Uterus (tissue), 4 donors: ENCODE data around the gene MAP3K8. TPM values are rescaled to one million over a fixed set of nuclear protein-coding genes. Genes with fewer than 3 reads are reported as not detected.

Source experiments
- DNase-seq, 2 donors: peaks; one replicate each; pipeline ENCODE4 v3.0.0-alpha.2; 2019 to 2020
- H3K27ac ChIP-seq, 2 donors: fragments of 200-600 bp; sonication (generic); 1 replicate in 1 of 2; 2 replicates in 1 of 2; pipeline ENCODE4 v1.5.1; 2016 to 2018
- H3K27me3 ChIP-seq, 2 donors: fragments of 200-600 bp; sonication (generic); one replicate each; pipeline ENCODE4 v1.5.1; 2018 to 2019; ENCODE audit warnings: control low read depth in 1 of 2
- H3K36me3 ChIP-seq, 2 donors: fragments of 200-600 bp; sonication (generic); one replicate each; pipeline ENCODE4 v1.5.1; 2019; ENCODE audit warnings: control low read depth in 1 of 2
- H3K4me1 ChIP-seq, 2 donors: fragments of 200-600 bp; sonication (generic); one replicate each; pipeline ENCODE4 v1.5.1; 2018 to 2019; ENCODE audit warnings: control low read depth in 1 of 2
- H3K4me3 ChIP-seq, 2 donors: fragments of 200-600 bp; sonication (generic); 1 replicate in 1 of 2; 2 replicates in 1 of 2; pipeline ENCODE4 v1.5.1; 2018 to 2019; ENCODE audit warnings: mild to moderate bottlenecking in 1 of 2
- H3K9me3 ChIP-seq, 2 donors: fragments of 200-600 bp; sonication (generic); one replicate each; pipeline ENCODE4 v1.5.1; 2019; ENCODE audit warnings: control low read depth in 1 of 2
- POLR2A ChIP-seq, 2 donors: fragments of 450-650 bp; IDR thresholded peaks; one replicate each; pipeline ENCODE4 v1.6.1; 2016; ENCODE audit warnings: antibody characterized with exemption in 2 of 2, mild to moderate bottlenecking in 1 of 2, moderate library complexity in 1 of 2
- intact Hi-C: fragments of 100-400 bp; cut with DNase I; formaldehyde crosslinking; loops from one replicate; pipeline ENCODE4 v1.15.1; 2023; ENCODE audit warnings: low total_unique reads
- total RNA-seq, 4 donors: library from RNA; depleted of rRNA in 3 of 4; stranded (reverse); fragments of >200 nt in 3 of 4; gene quantifications; one replicate each; pipeline versions ENCODE4 v1.1.0 to v1.2.4, GENCODE V29; 2014 to 2023
- TF ChIP-seq, protein P1 (sequence below), 4 experiments: fragments of 200-600 bp in 2 of 4; fragments of 450-650 bp in 2 of 4; sonication (generic) in 2 of 4; IDR thresholded peaks; one replicate each; pipeline ENCODE4 v1.5.1; 2016 to 2019; ENCODE audit warnings: antibody characterized with exemption in 4 of 4, mild to moderate bottlenecking in 2 of 4, moderate library complexity in 1 of 4
- donor health status: DM: yes; HTN: yes; CAD: no.

Gene MAP3K8
- total RNA-seq, 4 donors from 2014 or later, result 13.3 to 63.0 (median 24.4) TPM

DNA sequence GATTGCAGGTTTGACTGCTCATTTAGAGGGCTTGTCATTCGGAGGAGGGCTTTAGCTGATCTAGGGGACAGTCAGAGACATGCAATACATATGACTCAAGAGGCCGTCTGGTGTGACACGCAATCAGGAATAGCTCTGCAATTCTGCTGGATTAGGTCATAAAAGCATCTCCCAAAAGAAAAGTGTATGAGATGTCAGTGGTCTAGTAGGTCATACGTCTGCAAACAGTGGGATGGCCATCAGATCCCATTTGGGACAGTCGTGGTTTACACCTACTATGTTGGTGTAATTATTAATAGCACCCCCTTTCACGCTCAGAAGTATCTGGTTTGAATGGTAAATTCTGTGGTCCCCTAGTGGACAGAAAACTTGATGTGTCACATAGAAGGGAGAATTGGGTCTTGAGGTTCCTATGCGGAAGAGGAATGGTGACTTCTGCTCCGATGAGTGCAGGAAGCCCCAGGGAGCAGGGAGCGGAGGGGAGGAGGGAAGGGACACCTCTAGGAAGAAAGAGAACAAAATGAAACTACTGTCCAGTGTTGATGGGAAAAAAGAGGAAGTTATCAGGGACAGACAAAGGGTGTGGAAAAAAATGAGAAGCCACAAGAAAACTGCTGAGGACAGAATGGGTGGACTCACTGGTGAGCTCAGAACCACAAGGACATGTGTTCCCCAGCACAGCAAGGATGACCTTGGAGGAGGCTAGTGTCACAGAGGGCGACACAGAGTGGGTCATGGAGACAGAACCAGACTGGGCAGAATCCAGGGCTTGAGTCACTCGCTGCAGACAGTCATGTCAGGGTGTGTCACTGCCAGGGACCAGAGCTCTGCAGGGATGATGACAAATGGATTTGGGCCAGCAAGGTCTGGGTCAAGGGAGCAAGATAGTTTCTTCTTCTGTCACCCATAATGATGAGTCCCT lies 59.9 kb downstream of the MAP3K8 start:
- Histone ChIP-seq H3K4me1 (no peaks in the 10 kb centered on the region), H3K27me3 (no peaks in the 10 kb centered on the region), H3K27ac (no peak overlapping the region), H3K36me3 (no peaks in the 10 kb centered on the region), H3K4me3 (no peak overlapping the region), H3K9me3 (no peaks in the 10 kb centered on the region)
- DNase-seq, result peak; percentile 18 to 21
- TF ChIP-seq, protein P1, sequence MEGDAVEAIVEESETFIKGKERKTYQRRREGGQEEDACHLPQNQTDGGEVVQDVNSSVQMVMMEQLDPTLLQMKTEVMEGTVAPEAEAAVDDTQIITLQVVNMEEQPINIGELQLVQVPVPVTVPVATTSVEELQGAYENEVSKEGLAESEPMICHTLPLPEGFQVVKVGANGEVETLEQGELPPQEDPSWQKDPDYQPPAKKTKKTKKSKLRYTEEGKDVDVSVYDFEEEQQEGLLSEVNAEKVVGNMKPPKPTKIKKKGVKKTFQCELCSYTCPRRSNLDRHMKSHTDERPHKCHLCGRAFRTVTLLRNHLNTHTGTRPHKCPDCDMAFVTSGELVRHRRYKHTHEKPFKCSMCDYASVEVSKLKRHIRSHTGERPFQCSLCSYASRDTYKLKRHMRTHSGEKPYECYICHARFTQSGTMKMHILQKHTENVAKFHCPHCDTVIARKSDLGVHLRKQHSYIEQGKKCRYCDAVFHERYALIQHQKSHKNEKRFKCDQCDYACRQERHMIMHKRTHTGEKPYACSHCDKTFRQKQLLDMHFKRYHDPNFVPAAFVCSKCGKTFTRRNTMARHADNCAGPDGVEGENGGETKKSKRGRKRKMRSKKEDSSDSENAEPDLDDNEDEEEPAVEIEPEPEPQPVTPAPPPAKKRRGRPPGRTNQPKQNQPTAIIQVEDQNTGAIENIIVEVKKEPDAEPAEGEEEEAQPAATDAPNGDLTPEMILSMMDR (IDR thresholded peaks at IDR 0.05), result no peak
- TF ChIP-seq POLR2A (IDR thresholded peaks at IDR 0.05), result no peak
- intact Hi-C loops, result no loop called here

DNA sequence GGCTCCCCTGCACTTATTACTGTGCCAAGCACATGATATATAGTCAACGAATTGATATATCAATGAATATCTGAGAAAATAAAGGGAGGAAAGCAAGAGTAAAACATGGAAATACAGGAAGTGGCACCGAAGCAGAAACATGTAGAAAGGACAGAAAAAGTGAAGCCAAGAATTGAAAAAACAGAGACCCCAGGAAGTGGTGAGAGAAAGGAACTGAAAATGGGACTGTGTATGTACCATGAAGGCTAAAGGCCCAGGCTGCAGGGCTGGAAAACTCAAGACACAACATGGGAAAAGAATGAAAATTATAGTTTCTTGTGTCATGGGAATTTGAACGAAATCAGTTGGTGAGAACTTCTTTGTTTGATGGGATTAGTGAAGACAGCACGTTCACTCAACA lies 60.6 kb downstream of the MAP3K8 start:
- Histone ChIP-seq H3K4me1 (no peaks in the 10 kb centered on the region), H3K9me3 (no peaks in the 10 kb centered on the region), H3K27me3 (no peaks in the 10 kb centered on the region), H3K27ac (no peak overlapping the region), H3K36me3 (no peaks in the 10 kb centered on the region), H3K4me3 (no peak overlapping the region)
- no peak for DNase-seq
- intact Hi-C loops, result no loop called here
- no peak for TF ChIP-seq POLR2A (IDR thresholded peaks at IDR 0.05)
- TF ChIP-seq, protein P1 (IDR thresholded peaks at IDR 0.05), result no peak

DNA sequence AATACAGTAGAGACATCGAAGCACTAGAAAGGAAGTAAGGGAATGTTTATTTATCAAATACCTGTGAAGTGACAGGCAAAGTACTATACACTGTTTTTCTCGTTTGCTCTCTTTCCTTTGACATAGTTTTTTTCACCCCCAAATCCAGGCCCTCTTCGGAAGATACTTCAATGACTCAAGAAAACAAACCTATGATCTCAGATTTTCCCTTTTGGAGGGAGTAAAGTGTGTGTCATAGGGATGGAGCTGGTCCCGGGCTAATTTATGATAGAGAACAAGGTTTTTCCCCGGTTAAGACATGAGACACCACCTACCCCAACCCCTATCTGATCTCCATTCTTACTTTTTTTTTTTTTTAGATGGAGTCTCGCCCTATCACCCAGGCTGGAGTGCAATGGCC lies 61.7 kb downstream of the MAP3K8 start:
- TF ChIP-seq POLR2A (IDR thresholded peaks at IDR 0.05), result no peak
- TF ChIP-seq, protein P1 (IDR thresholded peaks at IDR 0.05), result no peak
- H3K27me3 ChIP-seq, result no peaks in the 10 kb centered on the region
- H3K4me1 ChIP-seq, result no peaks in the 10 kb centered on the region
- H3K36me3 ChIP-seq, result no peaks in the 10 kb centered on the region
- intact Hi-C loops, result no loop called here
- H3K27ac ChIP-seq, result peak overlapping the region in 1 of 2 donors; percentile 47
- no peak overlapping the region for H3K4me3 ChIP-seq
- H3K9me3 ChIP-seq, result no peaks in the 10 kb centered on the region
- DNase-seq, result no peak

DNA sequence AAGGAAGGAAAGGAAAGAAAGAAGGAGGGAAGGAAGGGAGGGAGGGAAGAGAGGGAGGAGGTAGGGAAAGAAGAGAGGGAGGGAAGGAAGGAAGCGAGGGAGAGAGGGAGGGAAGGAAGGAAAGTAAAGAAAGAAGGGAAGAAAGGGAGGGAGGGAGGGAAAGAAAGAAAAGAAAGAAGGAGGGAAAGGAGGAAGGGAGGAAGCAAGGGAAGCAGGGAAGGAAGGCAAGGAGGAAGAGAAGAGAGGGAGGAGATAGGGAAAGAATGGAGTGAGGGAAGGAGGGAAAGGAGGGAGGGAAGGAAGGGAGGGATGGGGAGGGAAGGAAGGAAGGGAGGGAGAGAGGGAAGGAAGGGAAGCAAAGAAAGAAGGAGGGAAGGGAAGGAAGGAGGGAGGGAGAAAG lies 65.8 kb downstream of the MAP3K8 start:
- intact Hi-C loops, result no loop called here
- TF ChIP-seq, protein P1 (IDR thresholded peaks at IDR 0.05), result no peak
- TF ChIP-seq POLR2A (IDR thresholded peaks at IDR 0.05), result no peak
- no peak for DNase-seq
- H3K27me3 ChIP-seq, result no peaks in the 10 kb centered on the region
- H3K9me3 ChIP-seq, result no peaks in the 10 kb centered on the region
- H3K36me3 ChIP-seq, result no peaks in the 10 kb centered on the region
- H3K4me3 ChIP-seq, result no peak overlapping the region
- no peaks in the 10 kb centered on the region for H3K4me1 ChIP-seq
- H3K27ac ChIP-seq, result no peak overlapping the region

DNA sequence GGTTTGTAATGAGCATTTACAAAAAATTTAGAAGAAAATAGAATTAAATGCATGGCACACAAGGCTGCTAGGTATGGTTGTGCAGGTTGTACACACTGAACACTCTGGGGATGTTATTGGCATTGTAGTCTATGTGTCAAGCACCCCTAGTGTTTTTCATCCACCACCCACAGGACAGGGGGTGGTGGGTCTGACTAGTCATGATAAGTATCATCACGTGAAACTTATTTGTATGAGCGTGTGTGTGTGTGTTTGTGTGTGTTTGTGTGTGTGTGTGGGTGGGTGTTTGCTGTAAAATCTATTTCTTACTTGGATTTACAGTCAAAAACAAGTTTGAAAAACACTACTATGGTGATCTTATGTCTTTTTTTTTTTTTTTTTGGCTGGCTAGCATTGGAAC lies 66.5 kb downstream of the MAP3K8 start:
- DNase-seq, result no peak
- no peaks in the 10 kb centered on the region for H3K4me1 ChIP-seq
- no peak overlapping the region for H3K27ac ChIP-seq
- H3K4me3 ChIP-seq, result no peak overlapping the region
- H3K9me3 ChIP-seq, result no peaks in the 10 kb centered on the region
- TF ChIP-seq, protein P1 (IDR thresholded peaks at IDR 0.05), result no peak
- no peak for TF ChIP-seq POLR2A (IDR thresholded peaks at IDR 0.05)
- intact Hi-C loops, result no loop called here
- no peaks in the 10 kb centered on the region for H3K27me3 ChIP-seq
- H3K36me3 ChIP-seq, result no peaks in the 10 kb centered on the region
